Parathyroid adenoma (tissue), 2 donors: ENCODE measurements around the gene CAD.

Experiments used
- H2AFZ ChIP-seq: fragments of 300-600 bp; sonication (generic); one replicate; pipeline ENCODE4 v1.7.0; 2017; ENCODE audit warnings: antibody characterized with exemption, mild to moderate bottlenecking
- H3K27ac ChIP-seq: fragments of 300-600 bp; sonication (generic); one replicate; pipeline ENCODE4 v1.7.0; 2017
- H3K27me3 ChIP-seq: fragments of 300-600 bp; sonication (generic); one replicate; pipeline ENCODE4 v1.7.0; 2017; ENCODE audit warnings: low read length; ENCODE audit not compliant: control insufficient read depth, insufficient read depth
- H3K36me3 ChIP-seq: fragments of 300-600 bp; sonication (generic); one replicate; pipeline ENCODE4 v1.7.0; 2017; ENCODE audit warnings: low read length; ENCODE audit not compliant: control insufficient read depth, insufficient read depth
- H3K4me1 ChIP-seq: fragments of 300-600 bp; sonication (generic); one replicate; pipeline ENCODE4 v1.7.0; 2017; ENCODE audit warnings: control low read depth
- H3K4me2 ChIP-seq: fragments of 300-600 bp; sonication (generic); one replicate; pipeline ENCODE4 v1.7.0; 2017; ENCODE audit warnings: low read length
- H3K4me3 ChIP-seq: fragments of 300-600 bp; sonication (generic); one replicate; pipeline ENCODE4 v1.7.0; 2017; ENCODE audit warnings: low read depth, low read length
- H3K79me2 ChIP-seq: fragments of 300-600 bp; sonication (generic); one replicate; pipeline ENCODE4 v1.7.0; 2017; ENCODE audit warnings: control low read depth
- H3K9ac ChIP-seq: fragments of 300-600 bp; sonication (generic); one replicate; pipeline ENCODE4 v1.7.0; 2017; ENCODE audit warnings: mild to moderate bottlenecking
- H3K9me3 ChIP-seq: fragments of 300-600 bp; sonication (generic); one replicate; pipeline ENCODE4 v1.7.0; 2017; ENCODE audit warnings: low read length; ENCODE audit not compliant: control insufficient read depth
- CTCF ChIP-seq: fragments of 300-600 bp; sonication (generic); IDR thresholded peaks from one replicate; pipeline ENCODE4 v1.7.0; 2017; ENCODE audit warnings: antibody characterized with exemption, mild to moderate bottlenecking
- donor health status: primary hyperparathyroidism.

Gene CAD

GRCh38 chr2:27255660-27256059 lies 38.5 kb downstream of the CAD start:
- no peak overlapping the region for H3K9ac ChIP-seq
- H2AFZ ChIP-seq: no peak overlapping the region
- no peaks in the 10 kb centered on the region for H3K79me2 ChIP-seq
- H3K4me3 ChIP-seq: no peak overlapping the region
- H3K4me2 ChIP-seq: no peak overlapping the region
- no peaks in the 10 kb centered on the region for H3K36me3 ChIP-seq
- H3K9me3 ChIP-seq: no peaks in the 10 kb centered on the region
- H3K27ac ChIP-seq: no peak overlapping the region
- TF ChIP-seq CTCF: no peak
- H3K4me1 ChIP-seq: no peaks in the 10 kb centered on the region
- no peaks in the 10 kb centered on the region for H3K27me3 ChIP-seq

- TF ChIP-seq CTCF: no peak
- Histone ChIP-seq H3K27me3 (no peaks in the 10 kb centered on the region), H3K27ac (no peak overlapping the region), H3K4me1 (no peaks in the 10 kb centered on the region), H3K9me3 (no peaks in the 10 kb centered on the region), H3K4me3 (no peak overlapping the region), H3K36me3 (no peaks in the 10 kb centered on the region), H3K79me2 (no peaks in the 10 kb centered on the region), H3K4me2 (no peak overlapping the region), H3K9ac (no peak overlapping the region), H2AFZ (no peak overlapping the region)
These were observed 39.8 kb downstream of the CAD start for GRCh38 chr2:27256855-27257454.

- no peaks in the 10 kb centered on the region for H3K4me1 ChIP-seq
- H2AFZ ChIP-seq: no peak overlapping the region
- H3K4me3 ChIP-seq: no peak overlapping the region
- H3K36me3 ChIP-seq: no peaks in the 10 kb centered on the region
- H3K27ac ChIP-seq: no peak overlapping the region
- no peak overlapping the region for H3K9ac ChIP-seq
- H3K9me3 ChIP-seq: no peaks in the 10 kb centered on the region
- no peaks in the 10 kb centered on the region for H3K27me3 ChIP-seq
- H3K4me2 ChIP-seq: no peak overlapping the region
- TF ChIP-seq CTCF: no peak
- no peaks in the 10 kb centered on the region for H3K79me2 ChIP-seq
These were observed 40.9 kb downstream of the CAD start for GRCh38 chr2:27258051-27258450.

- Histone ChIP-seq H3K4me2 (no peak overlapping the region), H3K9ac (no peak overlapping the region), H3K36me3 (no peaks in the 10 kb centered on the region), H3K4me3 (no peak overlapping the region), H3K27me3 (no peaks in the 10 kb centered on the region), H3K9me3 (no peaks in the 10 kb centered on the region), H3K4me1 (peaks cover 5% of the 10 kb centered on the region), H3K27ac (no peak overlapping the region), H2AFZ (no peak overlapping the region), H3K79me2 (no peaks in the 10 kb centered on the region)
- no peak for TF ChIP-seq CTCF
These were observed 44.2 kb downstream of the CAD start for GRCh38 chr2:27261241-27261925.

- no peaks in the 10 kb centered on the region for H3K36me3 ChIP-seq
- no peak for TF ChIP-seq CTCF
- no peak overlapping the region for H3K4me3 ChIP-seq
- no peak overlapping the region for H2AFZ ChIP-seq
- H3K4me1 ChIP-seq: peaks cover 5% of the 10 kb centered on the region
- H3K79me2 ChIP-seq: no peaks in the 10 kb centered on the region
- no peaks in the 10 kb centered on the region for H3K9me3 ChIP-seq
- H3K27me3 ChIP-seq: no peaks in the 10 kb centered on the region
- H3K4me2 ChIP-seq: no peak overlapping the region
- no peak overlapping the region for H3K9ac ChIP-seq
- no peak overlapping the region for H3K27ac ChIP-seq
These were observed 44.7 kb downstream of the CAD start for GRCh38 chr2:27261926-27262298.
